Dermis microvascular lymphatic vessel endothelial cell (primary cell): ENCODE results near the gene DUXB. TPM values are rescaled to one million over a fixed set of nuclear protein-coding genes. Genes with fewer than 3 reads are reported as not detected.

Experiments
- DNase-seq, 2 donors: peaks; one replicate each; pipeline versions ENCODE4 v3.0.0 to v3.0.0-alpha.2; 2010; ENCODE audit warnings: low read depth in 2 of 2
- total RNA-seq: library from RNA; depleted of rRNA; stranded (reverse); fragments of >200 nt; gene quantifications from 2 replicates; pipeline ENCODE4 v1.2.1, GENCODE V29; 2014

DUXB gene, protein sequence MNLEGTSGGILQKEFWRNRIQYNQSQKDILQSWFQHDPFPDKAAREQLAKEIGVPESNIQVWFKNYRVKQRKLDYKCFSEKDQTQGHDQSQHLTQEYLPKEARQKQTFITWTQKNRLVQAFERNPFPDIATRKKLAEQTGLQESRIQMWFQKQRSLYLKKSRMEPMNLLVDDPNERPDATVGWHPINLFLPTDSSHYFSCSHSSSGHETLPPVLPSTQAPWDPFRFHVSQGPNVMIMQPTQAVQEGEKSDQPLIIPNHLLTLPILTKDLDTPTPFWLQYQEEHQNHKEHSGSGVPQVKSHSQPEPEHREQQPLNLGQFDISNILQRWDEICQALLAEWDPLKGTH
- not detected in 2 replicates for total RNA-seq

DNA sequence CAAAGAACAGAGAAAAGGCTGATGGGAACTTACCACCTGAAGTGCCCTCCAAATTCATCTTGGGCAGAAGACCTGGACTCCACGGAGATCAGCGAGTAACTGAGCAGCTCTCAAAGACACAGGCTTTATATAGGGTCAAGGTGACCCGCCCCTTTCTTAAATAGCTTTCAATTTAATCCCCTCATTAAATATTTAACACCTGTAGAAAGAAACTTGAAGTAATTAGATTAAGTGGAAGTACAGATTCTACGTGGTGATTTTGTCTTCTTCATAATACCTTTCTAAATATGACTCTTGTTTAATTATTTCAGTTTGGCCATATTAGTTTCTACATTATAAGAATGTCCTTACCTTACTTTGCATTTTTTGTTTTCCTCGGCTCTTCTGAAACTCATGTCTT lies at the start of gene DUXB:
TSS of gene DUXB (minus strand) at position 101 of the 400 bp plus-strand sequence. CDS start at position 58, 43 bp downstream.
- DNase-seq = no peak

DNA sequence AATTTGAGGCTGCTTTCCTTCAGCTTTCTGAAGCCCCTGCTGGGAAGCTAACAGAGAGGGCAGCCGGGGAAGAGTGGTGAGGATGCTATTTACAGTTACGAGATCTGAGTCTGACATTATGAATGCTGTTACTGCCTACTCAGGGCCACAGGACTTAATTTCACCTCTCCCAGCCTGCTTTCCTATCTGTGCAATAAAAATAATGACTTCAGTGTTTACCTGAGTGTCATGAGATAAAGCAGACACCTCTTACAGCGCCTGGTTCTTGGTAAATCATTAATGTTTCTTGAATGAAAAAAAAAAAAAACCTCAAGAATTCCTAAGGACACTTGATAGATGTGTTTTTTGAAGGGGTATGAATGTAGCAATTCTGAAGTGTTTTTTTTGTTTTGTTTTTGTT lies 49.3 kb upstream of the DUXB start:
- DNase-seq = no peak

GRCh38 chr16:75746359-75746758 lies 45.1 kb upstream of the DUXB start:
- DNase-seq = no peak

DNA sequence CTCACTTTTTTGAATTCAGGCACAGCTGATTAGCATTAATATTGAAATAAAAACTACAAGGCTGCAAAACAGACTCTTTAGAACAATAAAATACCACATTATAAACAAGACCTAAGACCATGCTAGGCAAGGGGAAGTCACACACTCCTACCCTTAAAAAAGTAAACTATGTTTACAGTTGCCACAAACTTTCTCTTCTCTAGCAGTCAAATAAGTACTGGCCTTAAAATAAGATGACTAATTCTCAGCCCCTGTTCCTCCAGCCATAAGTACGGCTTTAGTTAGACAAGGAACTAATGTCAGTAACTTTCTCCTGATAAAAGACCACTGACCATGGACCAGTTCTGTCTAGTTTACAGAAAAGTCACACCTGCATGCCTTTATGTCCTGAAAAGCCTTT lies 44.6 kb upstream of the DUXB start:
- DNase-seq = no peak

DNA sequence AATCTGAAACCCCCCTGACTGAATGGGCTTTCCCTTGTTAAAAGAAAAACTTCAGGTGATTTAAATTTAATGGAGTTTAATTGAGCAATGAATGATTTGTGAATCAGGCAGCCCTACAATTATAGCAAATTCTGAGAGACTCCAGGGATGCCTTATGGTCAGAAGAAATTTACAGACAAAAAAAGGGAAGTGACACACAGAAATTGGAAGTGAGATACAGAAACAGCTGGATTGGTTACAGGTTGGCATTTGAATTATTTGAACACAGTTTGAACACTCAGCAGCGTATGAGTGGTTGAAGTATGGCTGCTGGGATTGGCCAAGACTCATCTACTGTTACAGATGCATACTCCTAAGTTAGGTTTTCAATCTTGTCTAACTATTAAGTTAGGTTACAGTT lies 44.0 kb upstream of the DUXB start:
- DNase-seq = no peak

GRCh38 chr16:75742424-75743047 lies 41.3 kb upstream of the DUXB start:
- DNase-seq = no peak

GRCh38 chr16:75733305-75734211 lies 32.3 kb upstream of the DUXB start:
- DNase-seq = no peak

DNA sequence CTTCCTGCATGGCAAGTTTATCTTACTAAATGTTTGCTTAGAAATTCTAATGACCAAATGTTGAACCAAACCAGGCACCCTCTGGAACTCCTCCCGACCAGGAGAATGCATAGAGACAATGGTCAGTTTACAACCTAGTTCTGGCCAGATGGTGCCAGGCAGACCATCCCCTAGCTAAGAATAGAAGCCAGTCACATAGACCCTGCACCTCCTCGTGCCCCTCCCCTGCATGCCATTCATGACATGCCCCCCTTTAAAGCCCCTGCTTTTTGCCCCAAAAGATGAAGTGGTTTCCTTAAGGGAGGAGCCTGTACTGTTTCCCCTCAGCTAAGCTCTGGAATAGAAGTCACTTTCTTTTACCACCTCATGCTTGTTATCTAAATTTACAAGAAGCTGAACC lies 31.6 kb upstream of the DUXB start:
- DNase-seq = no peak

GRCh38 chr16:75727221-75727620 lies 26.0 kb upstream of the DUXB start:
- no peak for DNase-seq

- no peak for DNase-seq
These were observed 25.1 kb upstream of the DUXB start, which contains the start of gene CPHXL for GRCh38 chr16:75726390-75726789. TSS of gene CPHXL (minus strand) at chr16:75726490. CDS start at chr16:75726442, 48 bp downstream.

DNA sequence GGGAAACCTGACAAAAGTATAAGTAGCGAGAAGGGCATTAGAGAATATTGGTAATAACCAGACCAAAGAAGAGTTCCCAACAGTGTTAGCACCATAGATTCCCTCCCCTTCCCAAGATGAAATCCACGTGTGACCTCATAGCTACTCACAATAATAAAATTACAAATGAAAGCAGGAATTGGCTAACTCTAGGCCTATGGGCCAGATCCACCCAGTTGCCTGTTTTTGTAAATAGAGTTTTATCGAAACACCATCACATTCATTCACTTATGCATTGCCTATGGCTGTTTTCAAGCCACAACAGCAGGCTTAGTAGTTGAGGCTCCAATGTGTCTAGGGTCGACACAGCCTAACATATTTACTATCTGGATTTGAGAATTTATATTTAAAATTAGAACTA lies 17.2 kb upstream of the DUXB start:
- no peak for DNase-seq

DNA sequence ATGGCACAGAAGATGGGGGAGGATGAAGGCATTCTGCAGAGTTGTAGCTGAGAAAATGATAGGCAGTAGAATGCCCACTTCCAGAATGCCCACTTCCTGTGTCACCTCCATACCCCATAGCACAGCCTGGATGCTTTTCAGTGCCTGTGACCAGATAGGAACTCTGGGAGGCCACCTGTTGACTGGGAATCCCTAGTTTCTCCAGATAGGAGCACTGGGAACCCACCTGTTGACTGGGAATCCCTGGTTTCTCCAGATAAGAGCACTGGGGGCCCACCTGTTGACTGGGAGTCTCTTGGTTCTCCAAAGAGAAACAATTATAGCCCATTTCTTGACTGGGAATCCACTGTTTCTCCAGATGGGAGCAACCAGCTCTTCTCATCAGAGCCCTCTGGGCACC lies 13.4 kb upstream of the DUXB start:
- no peak for DNase-seq

DNA sequence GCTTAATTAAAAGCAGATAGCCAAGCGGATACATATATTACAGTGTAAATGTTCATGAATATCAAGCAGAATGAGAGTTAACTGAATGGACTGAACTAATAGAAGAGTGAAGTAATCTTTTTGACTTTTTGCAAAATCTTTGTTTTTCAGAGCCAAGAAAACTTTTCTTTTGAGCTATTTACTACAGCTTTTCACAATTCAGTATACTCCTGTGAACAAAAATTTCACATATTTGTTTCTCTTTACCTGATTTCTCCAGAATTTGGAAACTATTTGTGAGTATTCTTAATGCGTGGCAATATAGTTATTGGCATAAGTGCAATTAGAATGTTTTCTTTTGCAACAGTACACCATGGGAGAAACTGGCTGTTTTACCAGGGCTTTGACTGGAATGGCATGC lies 9.1 kb upstream of the DUXB start:
- DNase-seq = no peak

DNA sequence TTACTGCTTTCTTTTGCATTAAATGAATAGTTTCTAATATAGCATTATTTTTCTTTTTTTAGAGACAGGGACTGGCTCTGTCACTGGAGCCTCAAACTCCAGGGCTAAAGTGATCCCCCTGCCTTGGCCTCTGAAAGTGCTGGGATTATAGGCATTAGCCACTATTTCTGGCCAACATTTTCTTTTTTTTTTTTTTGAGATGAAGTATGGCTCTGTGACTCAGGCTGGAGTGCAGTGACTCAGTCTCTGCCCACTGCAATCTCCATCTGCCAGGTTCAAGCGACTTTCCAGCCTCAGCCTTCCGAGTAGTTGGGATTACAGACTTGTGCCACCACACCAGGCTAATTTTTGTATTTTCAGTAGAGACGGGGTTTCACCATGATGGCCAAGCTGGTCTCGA lies 2.0 kb upstream of the DUXB start:
- DNase-seq = no peak

DNA sequence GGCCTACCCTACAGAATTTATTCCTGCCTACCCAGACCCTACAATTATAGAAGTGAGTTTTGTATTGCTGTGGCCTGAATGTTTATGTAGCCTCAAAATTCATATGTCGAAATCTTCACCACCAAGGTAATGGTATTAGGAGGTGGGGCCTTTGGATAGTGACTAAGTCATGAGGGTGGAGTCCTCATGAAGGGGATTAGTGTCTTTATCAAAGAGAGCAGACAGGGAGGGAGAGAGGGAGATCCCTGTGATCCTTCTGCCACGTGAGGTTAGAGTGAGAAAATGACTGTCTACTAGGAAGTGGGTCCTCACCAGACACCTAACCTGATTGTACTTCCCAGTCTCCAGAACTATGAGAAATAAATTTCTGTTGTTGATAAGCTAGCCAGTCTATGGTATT lies 981 bp upstream of the DUXB start:
- no peak for DNase-seq

DNA sequence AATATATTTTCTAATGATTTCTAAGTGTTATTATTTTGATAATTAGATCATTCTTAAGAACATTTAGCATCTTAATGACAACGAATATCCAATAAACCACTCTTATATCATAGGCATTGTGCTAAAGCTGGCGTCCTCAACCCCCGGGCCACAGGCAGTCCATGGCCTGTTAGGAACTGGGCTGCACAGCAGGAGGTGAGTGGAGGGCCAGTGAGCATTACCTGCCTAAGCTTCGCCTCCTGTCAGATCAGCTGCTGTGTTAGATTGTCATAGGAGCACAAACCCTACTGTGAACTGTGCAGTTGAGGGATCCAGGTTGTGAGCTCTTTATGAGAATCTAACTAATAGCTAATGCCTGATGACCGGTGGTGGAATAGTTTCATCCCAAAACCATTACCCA lies 3.7 kb downstream of the DUXB start:
- DNase-seq = no peak

GRCh38 chr16:75695708-75696107 lies 5.6 kb downstream of the DUXB start:
- DNase-seq = no peak

GRCh38 chr16:75687361-75687760 lies 13.9 kb downstream of the DUXB start:
- DNase-seq = no peak

DNA sequence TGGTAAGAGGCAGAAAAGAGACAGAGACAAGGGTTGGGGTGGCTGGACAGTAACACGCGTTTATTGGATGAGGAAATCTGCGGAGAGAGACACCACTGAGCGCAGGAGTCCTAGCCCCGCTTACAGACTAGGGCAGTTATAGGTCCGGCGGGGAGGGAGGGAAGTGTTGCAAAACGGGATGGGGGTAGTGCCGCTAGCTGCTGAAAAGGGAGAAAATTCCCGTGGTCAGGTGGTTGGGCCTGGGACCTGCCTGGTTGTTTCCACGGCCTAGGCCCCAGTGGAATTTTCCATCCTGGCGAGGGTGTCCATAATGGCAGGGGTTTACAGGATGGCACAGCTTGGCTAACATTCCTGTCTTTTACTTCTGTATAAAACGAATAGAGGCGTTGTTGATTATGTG lies 19.0 kb downstream of the DUXB start:
- DNase-seq = no peak

GRCh38 chr16:75679366-75679765 lies 21.9 kb downstream of the DUXB start:
- DNase-seq = peak; percentile 52 to 58

- no peak for DNase-seq
These were observed 24.4 kb downstream of the DUXB start, which contains the start of gene CPHXL2 for GRCh38 chr16:75676909-75677308. TSS of gene CPHXL2 (minus strand) at chr16:75677009. CDS start at chr16:75676999, 10 bp downstream.

GRCh38 chr16:75667503-75667902 lies 33.8 kb downstream of the DUXB start:
- DNase-seq = no peak
